Smooth muscle cell (in vitro differentiated cells): ENCODE measurements around the gene R3HDM4. TPM values are rescaled to one million over a fixed set of nuclear protein-coding genes. Genes with fewer than 3 reads are reported as not detected.
A peak's percentile ranks its signal among the peaks of the same experiment; 100 is the strongest.

ENCODE experiments used
- DNase-seq: peaks from one replicate; lab custom pipeline; 2025; ENCODE audit not compliant: unreplicated experiment; lab: John Stamatoyannopoulos, UW
- H2AFZ ChIP-seq: fragments of 200-600 bp; sonication (generic); 2 replicates; pipeline ENCODE4 v1.6.0; 2016; ENCODE audit warnings: antibody characterized with exemption, low read depth, mild to moderate bottlenecking
- H3F3A ChIP-seq: fragments of 200-600 bp; sonication (generic); 2 replicates; pipeline ENCODE4 v1.6.0; 2017; ENCODE audit warnings: antibody characterized with exemption, low read depth
- H3K27ac ChIP-seq: fragments of 200-600 bp; sonication (generic); 2 replicates; pipeline ENCODE4 v1.5.1; 2016; ENCODE audit warnings: low read depth, mild to moderate bottlenecking
- H3K27me3 ChIP-seq: fragments of 200-600 bp; sonication (generic); 2 replicates; pipeline ENCODE4 v1.6.1; 2016; ENCODE audit warnings: low read depth, mild to moderate bottlenecking
- H3K36me3 ChIP-seq: fragments of 200-600 bp; sonication (generic); 2 replicates; pipeline ENCODE4 v1.5.1; 2016; ENCODE audit warnings: low read depth
- H3K4me1 ChIP-seq: fragments of 200-600 bp; sonication (generic); 2 replicates; pipeline ENCODE4 v1.5.1; 2016; ENCODE audit warnings: low read depth
- H3K4me2 ChIP-seq: fragments of 200-600 bp; sonication (generic); 2 replicates; pipeline ENCODE4 v1.6.0; 2016; ENCODE audit warnings: mild to moderate bottlenecking
- H3K4me3 ChIP-seq: fragments of 200-600 bp; sonication (generic); 2 replicates; pipeline ENCODE4 v1.5.1; 2016; ENCODE audit warnings: mild to moderate bottlenecking
- H3K79me2 ChIP-seq: fragments of 200-600 bp; sonication (generic); 2 replicates; pipeline ENCODE4 v1.6.0; 2016; ENCODE audit warnings: low read depth, mild to moderate bottlenecking
- H3K9ac ChIP-seq: fragments of 200-600 bp; sonication (generic); 2 replicates; pipeline ENCODE4 v1.6.0; 2016; ENCODE audit warnings: low read depth
- H3K9me3 ChIP-seq: fragments of 200-600 bp; sonication (generic); replicated peaks from 2 replicates; pipeline ENCODE4 v1.5.1; 2016; ENCODE audit warnings: low read depth
- H4K20me1 ChIP-seq: fragments of 200-600 bp; sonication (generic); 2 replicates; pipeline ENCODE4 v1.6.0; 2016; ENCODE audit warnings: low read depth
- CTCF ChIP-seq: fragments of 200-600 bp; sonication (generic); IDR thresholded peaks from 2 replicates; pipeline ENCODE4 v1.5.1; 2017; ENCODE audit warnings: borderline replicate concordance, mild to moderate bottlenecking, antibody characterized with exemption; ENCODE audit not compliant: insufficient read depth, poor library complexity, severe bottlenecking
- WGBS: methylation state at CpG from one replicate; pipeline ENCODE4 v1.1.7; 2016; ENCODE audit warnings: low lambda C conversion rate; 5-methylcytosine and 5-hydroxymethylcytosine counted together
- polyA plus RNA-seq: library from polyadenylated mRNA; unstranded; fragments of >200 nt; fragmentation: Nextera tagmentation; extraction: Ambion mirVana; gene quantifications from 2 replicates; pipeline ENCODE4 v1.2.1, GENCODE V29; 2016
- total RNA-seq: library from RNA; depleted of rRNA; stranded (reverse); fragments of >200 nt; gene quantifications from 2 replicates; pipeline ENCODE4 v1.2.3, GENCODE V29; 2014

Gene R3HDM4
- total and polyA plus RNA-seq, 2 experiments from 2014 or later = 42.3 to 69.4 TPM

- H3K79me2 ChIP-seq = no peaks in the 10 kb centered on the region
- no peak for DNase-seq
- H3K27ac ChIP-seq = no peak within 1 kb of the TSS
- H4K20me1 ChIP-seq = no peaks in the 10 kb centered on the region
- peak within 1 kb of the TSS; percentile 21 for H3K4me3 ChIP-seq
- H3K9me3 ChIP-seq = no peaks in the 10 kb centered on the region
- H3K4me1 ChIP-seq = no peaks in the 10 kb centered on the region
- no peak for TF ChIP-seq CTCF
- H3K36me3 ChIP-seq = no peaks in the 10 kb centered on the region
- H3K9ac ChIP-seq = no peak within 1 kb of the TSS
- no peak within 1 kb of the TSS for H2AFZ ChIP-seq
- no peaks in the 10 kb centered on the region for H3F3A ChIP-seq
- H3K4me2 ChIP-seq = peak within 1 kb of the TSS; percentile 68
- 81% methylated on average over 19 of the region's 24 CpGs for WGBS
- H3K27me3 ChIP-seq = peaks cover 33% of the 10 kb centered on the region
Measured at GRCh38 chr19:858868-859843, 53.9 kb downstream of the R3HDM4 start, which contains the start of gene CFD. Gene CFD (plus strand): TSS chr19:859664. CDS start chr19:859690, 26 bp downstream.

- Histone ChIP-seq H2AFZ (no peak overlapping the region), H3K4me3 (no peak overlapping the region), H3K79me2 (no peaks in the 10 kb centered on the region), H3K27me3 (peaks cover 32% of the 10 kb centered on the region), H3K36me3 (no peaks in the 10 kb centered on the region), H3K9me3 (no peaks in the 10 kb centered on the region), H3K4me2 (no peak overlapping the region), H3K4me1 (no peaks in the 10 kb centered on the region), H3F3A (no peaks in the 10 kb centered on the region), H3K27ac (no peak overlapping the region), H3K9ac (no peak overlapping the region), H4K20me1 (no peaks in the 10 kb centered on the region)
- no peak for DNase-seq
- no peak for TF ChIP-seq CTCF
- 82% methylated on average over 9 of the region's 9 CpGs for WGBS
Measured at GRCh38 chr19:858284-858683, 54.7 kb downstream of the R3HDM4 start.

- 88% methylated on average over 38 of the region's 40 CpGs for WGBS
- Histone ChIP-seq H3K4me2 (no peak overlapping the region), H3K9ac (no peak overlapping the region), H3K4me3 (no peak overlapping the region), H3K4me1 (no peaks in the 10 kb centered on the region), H3K27me3 (peaks cover 9% of the 10 kb centered on the region), H3K79me2 (no peaks in the 10 kb centered on the region), H3F3A (peaks cover 1% of the 10 kb centered on the region), H4K20me1 (no peaks in the 10 kb centered on the region), H2AFZ (no peak overlapping the region), H3K36me3 (no peaks in the 10 kb centered on the region), H3K9me3 (no peaks in the 10 kb centered on the region), H3K27ac (no peak overlapping the region)
- TF ChIP-seq CTCF = no peak
- DNase-seq = no peak
Measured at GRCh38 chr19:855566-856120, 57.4 kb downstream of the R3HDM4 start.
